ENCODE data around the gene WLS.

WLS gene

DNA sequence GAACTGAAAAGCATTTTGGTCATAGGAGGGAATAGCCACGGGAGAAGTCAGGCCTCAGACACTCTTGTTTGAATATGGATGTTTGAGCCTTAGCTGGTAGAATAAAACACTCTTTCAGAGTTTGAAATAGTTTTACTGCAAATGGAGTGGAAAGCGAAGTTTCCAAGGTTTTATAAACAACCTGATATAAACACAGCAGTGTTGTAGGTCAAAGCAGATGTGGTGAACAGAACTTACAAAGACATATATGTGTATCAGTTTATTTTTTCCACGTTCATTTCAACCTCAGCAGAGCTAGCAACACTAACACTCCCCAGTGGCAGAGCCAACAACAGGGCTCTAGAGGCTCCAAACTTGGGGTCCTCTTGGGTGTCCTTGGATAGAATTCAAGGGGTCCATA is 89.9 kb downstream of the WLS start:
- Histone ChIP-seq H3K9me3 (ENCODE audit: severe bottlenecking) (no peaks in the 10 kb centered on the region), H3K4me3 (ENCODE audit: low read depth, low read length) (no peak overlapping the region), H3K36me3 (no peaks in the 10 kb centered on the region; the same call in none of the 2 replicates), H3K27ac (no peak overlapping the region), H3K27me3 (ENCODE audit: insufficient read depth, low read depth, severe bottlenecking) (no peaks in the 10 kb centered on the region)
- DNase-seq, result no peak
- TF ChIP-seq, protein P1, sequence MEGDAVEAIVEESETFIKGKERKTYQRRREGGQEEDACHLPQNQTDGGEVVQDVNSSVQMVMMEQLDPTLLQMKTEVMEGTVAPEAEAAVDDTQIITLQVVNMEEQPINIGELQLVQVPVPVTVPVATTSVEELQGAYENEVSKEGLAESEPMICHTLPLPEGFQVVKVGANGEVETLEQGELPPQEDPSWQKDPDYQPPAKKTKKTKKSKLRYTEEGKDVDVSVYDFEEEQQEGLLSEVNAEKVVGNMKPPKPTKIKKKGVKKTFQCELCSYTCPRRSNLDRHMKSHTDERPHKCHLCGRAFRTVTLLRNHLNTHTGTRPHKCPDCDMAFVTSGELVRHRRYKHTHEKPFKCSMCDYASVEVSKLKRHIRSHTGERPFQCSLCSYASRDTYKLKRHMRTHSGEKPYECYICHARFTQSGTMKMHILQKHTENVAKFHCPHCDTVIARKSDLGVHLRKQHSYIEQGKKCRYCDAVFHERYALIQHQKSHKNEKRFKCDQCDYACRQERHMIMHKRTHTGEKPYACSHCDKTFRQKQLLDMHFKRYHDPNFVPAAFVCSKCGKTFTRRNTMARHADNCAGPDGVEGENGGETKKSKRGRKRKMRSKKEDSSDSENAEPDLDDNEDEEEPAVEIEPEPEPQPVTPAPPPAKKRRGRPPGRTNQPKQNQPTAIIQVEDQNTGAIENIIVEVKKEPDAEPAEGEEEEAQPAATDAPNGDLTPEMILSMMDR (IDR thresholded peaks at IDR 0.05; ENCODE audit: low read depth, low read length), result no peak

DNA sequence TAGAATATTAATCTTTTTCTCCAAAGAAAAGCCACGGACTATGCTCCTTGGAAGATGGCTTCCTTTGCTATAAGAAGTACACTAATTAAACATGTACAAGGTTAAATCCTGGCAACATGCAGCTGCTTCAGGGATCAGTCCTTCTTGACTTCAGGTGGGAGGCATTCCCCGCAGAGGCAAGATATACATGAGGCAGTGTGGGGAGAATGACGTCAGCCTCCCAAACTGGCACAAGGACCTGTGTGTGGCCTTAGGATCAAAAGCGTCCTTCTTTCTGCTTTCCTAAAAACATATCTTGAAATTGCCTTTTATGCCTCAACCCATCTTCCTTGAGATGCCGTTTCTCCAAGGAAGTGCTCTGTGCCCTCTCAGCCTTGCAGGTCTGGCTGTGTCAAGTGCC is 90.3 kb downstream of the WLS start:
- DNase-seq, result no peak
- TF ChIP-seq, protein P1 (IDR thresholded peaks at IDR 0.05; ENCODE audit: low read depth, low read length), result no peak
- Histone ChIP-seq H3K36me3 (no peaks in the 10 kb centered on the region; the same call in none of the 2 replicates), H3K27ac (no peak overlapping the region), H3K4me3 (ENCODE audit: low read depth, low read length) (no peak overlapping the region), H3K9me3 (ENCODE audit: severe bottlenecking) (no peaks in the 10 kb centered on the region), H3K27me3 (ENCODE audit: insufficient read depth, low read depth, severe bottlenecking) (no peaks in the 10 kb centered on the region)

DNA sequence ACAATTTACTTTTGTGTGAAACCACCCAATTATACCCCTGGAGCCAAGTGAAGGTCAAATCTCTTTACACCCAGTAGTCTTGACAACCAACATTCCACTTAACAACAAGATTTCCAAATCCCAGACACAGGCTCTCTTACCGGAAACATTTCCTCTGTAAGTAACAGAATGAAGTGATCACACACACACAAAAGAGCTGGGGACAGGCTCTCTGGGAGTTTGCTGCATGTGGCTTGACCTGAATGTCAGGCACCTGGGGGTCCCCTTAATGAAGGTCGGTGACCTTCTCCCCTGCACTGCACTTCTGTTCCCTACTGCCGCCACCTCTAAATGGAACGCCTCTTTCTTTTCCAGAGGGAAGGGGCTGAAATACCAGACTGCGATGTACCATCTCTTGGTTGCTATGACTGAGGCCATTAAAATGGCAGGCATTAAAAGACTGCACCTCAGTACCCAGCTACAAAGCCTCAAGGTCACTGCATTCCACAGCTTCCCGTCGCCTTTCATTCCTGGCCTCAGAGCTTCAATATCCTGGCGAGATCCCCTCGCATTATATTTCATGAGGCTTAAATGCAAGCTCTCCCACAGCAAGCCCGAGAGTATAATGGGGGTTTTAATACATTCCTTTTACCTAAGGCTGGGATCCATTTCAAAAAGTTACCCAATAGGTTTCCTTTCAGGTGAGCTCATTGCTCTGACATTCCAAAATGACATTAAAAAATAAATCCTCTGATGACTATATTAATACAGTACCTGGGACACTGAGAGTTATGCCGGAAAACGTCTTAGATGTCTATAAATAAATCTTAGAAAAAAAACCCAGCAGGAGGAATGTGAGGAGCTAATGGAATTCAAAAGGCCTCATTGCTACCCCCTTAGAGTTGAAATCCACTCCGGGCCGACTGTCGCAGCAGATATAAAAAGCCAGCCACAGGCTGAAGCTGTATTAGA is 91.0 kb downstream of the WLS start:
- Histone ChIP-seq H3K9me3 (ENCODE audit: severe bottlenecking) (no peaks in the 10 kb centered on the region), H3K27me3 (ENCODE audit: insufficient read depth, low read depth, severe bottlenecking) (no peaks in the 10 kb centered on the region), H3K27ac (no peak overlapping the region), H3K36me3 (no peaks in the 10 kb centered on the region; the same call in none of the 2 replicates), H3K4me3 (ENCODE audit: low read depth, low read length) (no peak overlapping the region)
- DNase-seq, result no peak
- TF ChIP-seq, protein P1 (IDR thresholded peaks at IDR 0.05; ENCODE audit: low read depth, low read length), result no peak

DNA sequence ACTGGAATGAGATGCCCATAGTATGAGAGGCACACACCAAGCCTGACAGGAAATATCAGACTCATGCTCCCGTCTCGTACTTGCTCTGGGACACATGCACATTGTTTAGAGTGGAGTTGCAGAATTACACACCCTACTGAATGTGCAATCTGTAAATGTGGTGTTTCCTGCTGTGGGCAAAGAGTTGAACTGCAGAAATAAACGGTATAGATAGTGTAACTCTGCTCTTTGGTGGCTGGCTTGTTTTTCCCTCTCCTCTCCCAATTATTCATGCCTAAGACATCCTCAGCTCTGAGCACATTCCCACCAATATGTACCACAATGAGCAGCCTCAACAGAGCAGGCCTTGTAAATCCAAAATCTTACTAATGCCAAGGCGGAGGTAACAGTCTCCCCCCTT is 91.8 kb downstream of the WLS start:
- no peak for DNase-seq
- H3K36me3 ChIP-seq, result no peaks in the 10 kb centered on the region; the same call in 1 of the 2 replicates
- no peak overlapping the region for H3K27ac ChIP-seq
- no peaks in the 10 kb centered on the region for H3K27me3 ChIP-seq (ENCODE audit: insufficient read depth, low read depth, severe bottlenecking)
- TF ChIP-seq, protein P1 (IDR thresholded peaks at IDR 0.05; ENCODE audit: low read depth, low read length), result no peak
- no peak overlapping the region for H3K4me3 ChIP-seq (ENCODE audit: low read depth, low read length)
- no peaks in the 10 kb centered on the region for H3K9me3 ChIP-seq (ENCODE audit: severe bottlenecking)

DNA sequence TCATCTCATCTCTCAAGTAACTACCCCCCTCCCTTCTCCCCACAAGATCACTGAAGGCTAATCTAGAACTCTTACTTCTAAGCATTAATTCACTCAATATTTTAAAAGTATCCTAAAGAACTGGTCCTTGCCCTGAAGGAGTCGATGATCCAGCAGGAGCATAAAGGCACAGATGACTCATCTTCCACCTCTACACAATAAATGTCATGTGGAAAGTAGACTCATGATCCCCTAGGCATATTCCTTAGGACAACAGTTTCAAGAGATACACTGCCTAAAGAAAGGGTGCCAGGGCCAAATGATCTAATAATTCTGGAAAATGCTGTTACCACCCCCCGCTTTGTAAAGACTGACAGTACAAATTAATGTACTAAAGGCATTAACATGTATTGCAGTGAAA is 96.1 kb downstream of the WLS start:
- TF ChIP-seq, protein P1 (IDR thresholded peaks at IDR 0.05; ENCODE audit: low read depth, low read length), result no peak

More for the DNA sequence above, 96.1 kb downstream of the WLS start:
- DNase-seq, result no peak
- H3K4me3 ChIP-seq (ENCODE audit: low read depth, low read length), result no peak overlapping the region
- H3K27me3 ChIP-seq (ENCODE audit: insufficient read depth, low read depth, severe bottlenecking), result no peaks in the 10 kb centered on the region
- no peaks in the 10 kb centered on the region for H3K36me3 ChIP-seq
- no peak overlapping the region for H3K27ac ChIP-seq
- no peaks in the 10 kb centered on the region for H3K9me3 ChIP-seq (ENCODE audit: severe bottlenecking)

Data from WERI-Rb-1 (cell line).